GM18526 (cell line): ENCODE measurements around the gene CPA3.

Experiments used
- POLR2A ChIP-seq: IDR thresholded peaks from 3 replicates; pipeline ENCODE4 v1.6.1; 2011; ENCODE audit not compliant: insufficient read length; ENCODE audit errors: extremely low read depth

CPA3 gene

DNA sequence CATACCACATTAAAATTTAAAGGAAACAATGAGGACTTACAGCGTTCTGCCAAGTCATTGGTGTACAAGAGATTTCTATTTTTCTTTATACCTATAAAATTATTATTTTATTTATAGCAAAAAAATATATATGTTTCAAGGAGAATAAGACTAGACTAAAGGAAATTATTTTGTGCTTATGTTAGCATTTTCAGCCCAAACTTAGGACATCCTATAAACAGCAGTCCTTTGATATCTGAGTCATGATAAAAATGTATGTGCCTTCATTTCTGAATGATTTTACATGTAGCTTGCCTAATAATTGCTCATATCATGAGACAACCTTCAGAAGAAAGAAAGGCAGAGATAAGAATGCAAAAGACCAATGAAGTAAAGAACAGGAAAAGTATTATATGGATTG, 16.7 kb upstream of the CPA3 start:
- no peak for TF ChIP-seq POLR2A

DNA sequence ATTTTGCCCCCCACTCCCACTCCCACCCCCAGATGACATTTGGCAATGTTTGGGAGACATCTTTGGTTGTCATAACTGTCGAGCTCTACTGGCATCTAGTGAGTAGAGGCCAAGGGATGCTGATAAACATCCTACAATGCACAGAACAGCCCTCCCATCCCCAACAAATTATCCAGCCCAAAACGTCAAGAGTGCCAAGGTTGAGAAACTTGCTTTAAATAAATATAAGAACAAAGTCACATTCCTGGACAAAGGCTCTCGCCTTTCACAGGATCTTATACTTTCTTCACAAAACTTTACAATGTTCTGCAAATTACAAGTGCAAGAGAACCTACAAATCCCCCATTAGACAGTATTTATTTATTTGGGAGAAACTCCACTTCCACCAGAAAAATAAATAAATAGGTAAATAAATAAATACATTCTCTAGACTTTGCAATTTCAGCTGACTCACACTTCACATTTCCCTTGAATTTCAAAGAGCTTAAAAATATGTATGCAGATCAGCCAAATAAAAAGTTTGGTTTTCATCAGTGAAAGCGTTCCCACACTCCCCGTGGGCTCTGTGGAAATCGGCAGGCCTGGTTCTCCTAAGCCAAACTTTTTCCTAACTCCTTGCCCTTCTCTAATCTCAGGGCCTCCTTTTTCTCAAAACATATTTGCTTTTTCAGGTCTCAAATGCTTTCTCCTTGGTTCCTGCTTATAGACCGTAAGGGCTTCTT, 12.7 kb upstream of the CPA3 start:
- TF ChIP-seq POLR2A: no peak

DNA sequence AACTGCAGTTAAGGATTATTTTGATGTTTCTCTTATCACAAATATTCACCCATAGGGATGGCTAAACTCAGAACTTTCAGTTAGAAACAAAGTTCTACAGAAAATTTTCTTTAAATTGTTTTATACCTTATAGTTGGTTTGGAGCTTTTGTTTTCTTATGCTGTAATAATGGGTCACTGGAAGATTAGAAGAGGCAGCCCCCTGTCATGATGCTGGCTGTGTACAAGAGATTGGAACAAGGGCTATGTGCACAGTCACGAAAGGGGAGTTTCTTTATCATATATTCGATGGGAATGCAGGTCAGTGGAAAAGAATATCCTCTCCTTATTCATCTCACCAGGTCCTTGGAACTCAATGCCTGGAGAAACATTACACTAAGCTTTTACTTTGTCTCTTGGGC, 12.0 kb upstream of the CPA3 start:
- no peak for TF ChIP-seq POLR2A

DNA sequence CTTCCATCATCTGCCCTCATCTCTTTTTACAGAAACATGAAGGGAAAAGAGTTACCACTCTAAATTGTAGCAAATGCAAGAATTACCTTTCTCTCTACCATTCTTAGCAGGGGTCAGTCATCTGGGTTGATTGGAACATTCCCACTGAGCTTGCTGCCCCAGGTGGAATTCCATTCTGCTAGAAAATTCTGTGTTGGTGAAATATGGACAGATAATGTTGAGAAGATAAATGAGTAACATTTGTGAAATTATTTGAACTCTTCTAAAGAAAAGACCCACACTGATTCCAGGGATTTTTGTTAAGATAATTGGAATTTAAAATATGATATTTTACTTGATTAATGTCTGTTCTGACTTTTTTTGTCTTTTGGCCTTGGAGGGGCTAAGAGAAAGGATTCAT, 11.0 kb upstream of the CPA3 start:
- TF ChIP-seq POLR2A: no peak

DNA sequence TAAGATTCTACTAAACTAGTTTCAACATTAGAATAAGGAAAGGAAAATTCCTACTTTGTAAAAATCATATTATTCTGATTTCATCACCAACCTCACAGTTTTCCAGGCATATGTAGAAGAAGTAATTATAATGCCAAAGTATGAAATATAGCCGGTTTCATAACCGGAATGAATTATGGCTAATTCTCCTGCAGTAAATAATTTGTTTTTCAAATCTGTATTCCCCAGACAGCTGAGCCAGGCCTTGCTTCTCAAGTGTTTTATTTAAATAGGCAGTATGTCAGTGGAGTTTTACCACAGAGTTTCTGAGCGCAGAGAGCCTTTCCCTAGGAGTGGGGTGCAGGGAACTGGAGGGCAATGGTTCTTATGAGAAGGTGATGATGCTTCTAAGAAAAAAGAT, 8.7 kb upstream of the CPA3 start:
- no peak for TF ChIP-seq POLR2A

DNA sequence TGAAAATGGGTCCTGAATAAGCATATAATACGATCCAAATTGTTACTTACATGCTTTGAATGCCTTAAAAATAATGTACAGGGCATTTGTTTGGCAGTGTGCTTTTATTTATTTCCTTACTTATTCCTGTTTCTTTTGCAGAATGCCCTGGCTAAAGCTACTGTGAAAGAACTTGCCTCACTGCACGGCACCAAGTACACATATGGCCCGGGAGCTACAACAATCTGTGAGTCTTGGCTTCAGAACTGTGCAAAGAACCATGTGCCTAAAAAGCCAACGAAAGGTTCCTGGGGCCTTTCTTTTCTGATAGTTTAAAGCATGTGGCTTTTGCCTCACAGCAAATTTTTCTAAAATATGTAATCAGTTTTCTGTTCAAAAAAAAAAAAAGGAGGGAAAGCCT, 7.8 kb upstream of the CPA3 start:
- no peak for TF ChIP-seq POLR2A

DNA sequence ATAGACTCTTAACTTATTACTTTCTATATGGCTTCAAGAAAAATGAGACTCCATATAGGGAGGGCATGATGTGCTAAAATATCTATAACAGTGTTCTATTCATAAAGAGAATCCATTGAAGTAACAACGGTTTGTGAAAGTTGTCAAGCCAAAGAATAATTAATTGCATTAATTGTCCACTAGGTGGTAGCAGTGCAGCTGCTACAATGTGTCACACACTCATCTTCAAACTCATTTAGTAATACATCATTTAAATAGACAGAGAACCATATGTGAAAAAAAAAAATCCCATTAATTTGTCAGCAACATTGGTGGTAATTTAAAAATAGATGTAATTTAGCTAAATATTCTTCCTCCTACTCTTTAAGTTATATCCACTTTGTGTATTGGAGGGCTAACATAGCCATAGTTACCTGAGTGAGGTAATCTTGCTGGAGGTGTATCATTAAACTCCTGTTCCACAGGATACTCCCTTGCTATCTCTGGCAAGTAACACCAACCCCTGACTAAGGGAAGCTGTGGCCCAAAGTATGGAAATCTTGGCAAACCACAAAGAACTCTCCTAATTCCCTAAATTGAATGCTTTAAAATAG, 3.7 kb upstream of the CPA3 start:
- no peak for TF ChIP-seq POLR2A

DNA sequence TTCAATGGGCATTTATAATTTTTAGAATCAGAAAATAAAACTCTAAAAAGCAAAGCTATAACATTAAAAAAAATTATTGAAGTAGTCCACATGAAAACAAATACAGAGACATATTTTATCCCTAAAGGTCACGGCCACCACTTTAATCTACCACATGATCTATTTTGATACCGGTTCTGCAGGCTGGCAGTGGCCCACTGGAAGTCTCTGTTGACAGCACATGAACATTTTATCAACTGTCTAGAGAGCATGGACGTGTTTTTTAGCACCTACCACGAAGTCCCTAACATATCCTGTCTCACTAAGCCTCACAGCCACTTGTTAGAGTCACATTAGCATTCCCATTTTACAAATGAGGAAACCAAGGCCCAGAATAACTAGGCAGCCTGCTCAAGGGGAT, 1.8 kb upstream of the CPA3 start:
- TF ChIP-seq POLR2A: no peak

DNA sequence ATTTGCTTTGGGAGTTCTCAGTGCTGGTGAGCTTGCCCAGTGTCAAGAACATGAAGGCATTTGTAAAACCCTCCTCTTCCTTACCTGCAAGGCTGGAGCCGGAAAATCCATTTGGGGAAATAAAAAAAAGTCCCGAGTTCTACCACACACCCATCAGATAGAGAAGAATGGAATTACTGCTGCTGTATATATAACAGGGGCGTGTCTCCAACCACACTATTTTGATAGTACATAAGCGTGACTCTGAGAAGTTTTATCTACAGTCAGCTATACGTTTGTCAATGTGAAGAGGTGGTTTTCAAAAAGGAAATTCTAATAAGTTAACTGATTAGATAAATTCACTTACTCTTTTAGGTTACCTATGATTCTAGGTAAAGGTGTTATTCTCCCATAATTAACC, 1.3 kb upstream of the CPA3 start:
- no peak for TF ChIP-seq POLR2A

DNA sequence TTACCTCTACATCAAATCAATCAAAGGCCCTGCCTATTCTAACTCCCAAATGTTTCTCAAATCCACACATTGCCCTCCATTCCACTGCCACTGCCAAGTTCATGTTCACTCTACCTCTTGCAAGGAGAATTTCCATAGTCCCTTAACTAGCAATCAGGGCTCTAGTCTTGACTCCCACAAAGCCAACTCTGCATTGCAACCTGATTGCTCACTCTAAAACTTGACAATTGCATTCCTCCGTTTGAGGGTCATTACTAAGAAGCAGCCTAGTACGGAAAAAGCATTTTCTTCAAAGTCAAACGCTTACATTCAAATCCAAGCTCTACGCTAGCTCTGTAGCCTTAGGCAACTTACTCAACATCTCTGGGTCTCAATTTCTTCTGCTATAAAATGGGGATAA, 1.2 kb downstream of the CPA3 start:
- TF ChIP-seq POLR2A: no peak

DNA sequence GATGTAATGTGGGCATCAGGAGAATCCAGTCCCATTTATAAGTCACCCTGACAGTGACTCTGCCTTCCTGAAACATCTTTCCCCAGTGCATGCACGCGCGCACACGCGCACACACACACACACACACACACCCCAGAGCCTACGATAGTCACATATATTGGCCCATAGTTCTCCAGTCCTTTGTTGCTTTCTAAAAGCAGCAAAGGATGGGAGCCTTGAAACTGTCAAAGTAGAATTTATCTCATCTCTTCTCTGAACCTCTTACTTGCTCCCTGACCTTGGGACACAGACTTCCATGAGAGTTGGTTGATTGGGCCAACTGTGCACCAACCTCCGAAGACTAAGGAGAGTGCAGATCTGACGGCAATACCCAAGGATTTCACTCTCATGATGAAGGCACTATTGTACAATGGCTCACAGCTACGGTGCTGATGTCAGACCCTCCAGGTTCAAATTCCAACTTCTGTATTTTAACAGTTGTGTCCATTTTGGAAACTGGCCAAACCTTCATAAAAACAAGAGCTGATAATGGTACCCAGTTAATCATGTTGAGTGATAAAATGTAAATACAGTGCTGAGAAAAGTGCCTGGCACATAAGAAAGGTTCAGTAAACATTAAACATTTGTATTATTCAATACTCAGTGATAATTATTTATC, 8.3 kb downstream of the CPA3 start:
- TF ChIP-seq POLR2A: no peak

DNA sequence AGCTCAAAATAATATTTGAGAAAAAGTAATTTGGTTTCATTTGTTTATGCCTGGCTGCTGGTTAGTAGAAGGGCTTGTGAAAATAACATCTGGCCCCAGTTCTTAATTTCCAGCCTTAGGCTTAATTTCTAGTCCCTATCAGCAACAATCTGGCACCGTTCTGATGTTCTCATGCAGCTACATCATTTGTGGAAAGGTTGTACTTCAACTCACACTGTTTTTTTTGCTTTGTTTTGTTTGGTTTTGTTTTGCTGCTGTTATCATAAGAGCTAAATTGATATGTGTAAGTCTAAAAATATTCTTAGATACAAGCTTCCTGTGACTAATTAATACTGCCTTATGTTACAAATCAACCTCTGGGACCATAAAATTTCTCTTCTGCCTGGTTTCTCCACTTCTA, 8.9 kb downstream of the CPA3 start:
- TF ChIP-seq POLR2A: no peak

DNA sequence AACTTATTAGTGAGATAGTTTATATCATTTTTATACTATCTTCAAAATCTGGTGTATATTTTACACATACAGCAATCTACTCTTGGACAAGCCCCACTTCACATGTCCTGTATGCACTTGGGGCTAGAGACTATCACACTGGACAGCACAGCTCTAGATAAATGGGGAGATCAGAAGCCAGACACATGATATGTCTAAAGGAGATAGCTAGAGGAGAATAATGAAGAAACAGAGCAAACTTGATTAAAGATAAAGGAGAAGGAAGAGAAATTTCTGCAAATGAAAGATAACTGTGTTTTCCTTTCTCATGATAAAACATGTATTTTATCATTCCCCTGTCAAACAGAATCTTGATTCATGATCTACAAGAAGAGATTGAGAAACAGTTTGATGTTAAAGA, 13.0 kb downstream of the CPA3 start:
- no peak for TF ChIP-seq POLR2A

DNA sequence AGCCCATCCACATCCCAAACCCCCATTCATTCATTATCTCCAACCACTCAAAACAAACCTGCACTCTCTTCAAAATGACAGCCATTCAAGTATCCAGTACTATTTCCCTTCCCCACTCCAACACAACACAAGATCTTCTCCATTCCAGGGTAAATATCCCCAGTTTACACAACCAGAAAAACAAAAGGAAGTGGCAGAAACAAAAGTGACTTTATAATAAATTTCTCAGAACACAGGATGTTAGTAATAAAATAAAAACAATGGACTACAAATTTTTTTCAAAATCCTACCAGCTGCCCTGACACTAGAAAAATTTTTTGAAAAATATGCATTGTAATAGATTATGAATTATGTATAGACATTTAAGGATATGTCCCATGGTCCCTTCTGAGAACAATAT, 14.2 kb downstream of the CPA3 start:
- TF ChIP-seq POLR2A: no peak

DNA sequence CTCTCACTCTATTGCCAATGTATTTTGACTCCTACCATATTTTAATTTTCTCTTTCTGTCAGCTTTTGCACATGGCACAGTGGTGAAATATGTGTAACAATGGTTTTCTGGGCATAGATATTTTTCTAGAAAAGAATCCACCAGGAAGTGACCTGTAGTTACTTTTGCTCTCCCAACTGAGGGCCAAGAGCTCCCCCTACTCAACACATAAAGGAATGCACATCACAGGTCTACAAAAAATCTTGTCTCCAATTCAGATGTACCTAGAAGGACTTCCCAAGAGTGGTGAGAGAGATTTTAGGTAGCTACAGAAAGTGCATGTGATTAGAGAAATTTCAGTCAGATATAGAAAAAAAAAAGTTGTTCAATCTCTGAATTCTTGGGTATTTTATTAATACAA, 15.6 kb downstream of the CPA3 start:
- no peak for TF ChIP-seq POLR2A

DNA sequence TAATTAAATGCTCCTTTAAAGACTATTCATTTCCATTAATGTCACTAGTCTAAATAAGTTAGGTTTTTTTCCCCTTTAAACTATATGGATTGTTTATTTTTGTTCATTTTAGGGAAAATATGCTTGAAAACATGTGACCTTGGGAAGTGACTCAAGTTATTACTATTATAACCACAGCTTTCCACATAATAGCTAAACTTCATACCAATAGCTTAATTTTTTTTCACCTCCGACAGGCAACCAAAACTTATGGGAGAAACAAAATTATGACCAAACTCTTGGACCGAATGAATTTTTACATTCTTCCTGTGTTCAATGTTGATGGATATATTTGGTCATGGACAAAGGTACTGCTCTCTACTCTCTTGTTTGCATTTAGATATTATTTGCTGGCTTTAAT, 16.2 kb downstream of the CPA3 start:
- no peak for TF ChIP-seq POLR2A

DNA sequence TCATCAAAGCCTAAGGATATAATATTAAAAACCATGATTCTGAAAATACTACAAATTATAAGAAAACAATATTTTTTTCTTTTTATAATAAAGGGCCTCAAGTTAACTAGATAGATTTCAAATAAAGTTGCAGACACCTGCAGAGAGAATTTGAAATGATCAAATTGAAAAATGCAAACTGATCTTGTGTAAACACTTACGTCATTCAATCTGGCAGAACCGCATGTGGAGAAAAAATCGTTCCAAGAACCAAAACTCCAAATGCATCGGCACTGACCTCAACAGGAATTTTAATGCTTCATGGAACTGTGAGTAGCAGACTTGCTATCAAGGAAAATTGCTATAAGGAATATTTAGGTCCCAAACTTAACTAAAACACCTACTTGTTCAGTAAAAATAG, 17.2 kb downstream of the CPA3 start:
- no peak for TF ChIP-seq POLR2A

DNA sequence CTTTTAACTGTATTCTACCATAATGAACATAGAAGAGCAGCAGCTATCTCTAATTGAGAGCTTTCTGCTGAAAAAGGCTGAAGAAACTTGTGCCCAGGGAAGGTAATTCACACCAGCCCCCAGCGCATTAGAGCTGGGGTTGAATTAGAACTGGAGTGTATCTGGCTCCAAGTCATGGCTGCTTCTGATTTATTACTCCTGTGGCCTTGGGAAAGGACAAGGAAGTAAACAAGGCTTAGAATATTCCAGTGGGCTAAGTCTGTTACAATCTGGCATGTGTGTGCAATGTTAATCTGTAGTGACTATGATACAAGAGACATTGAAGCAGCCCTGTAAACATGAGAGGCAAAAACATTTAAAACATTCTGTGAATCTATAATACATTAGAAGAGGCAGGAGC, 18.1 kb downstream of the CPA3 start:
- TF ChIP-seq POLR2A: no peak

DNA sequence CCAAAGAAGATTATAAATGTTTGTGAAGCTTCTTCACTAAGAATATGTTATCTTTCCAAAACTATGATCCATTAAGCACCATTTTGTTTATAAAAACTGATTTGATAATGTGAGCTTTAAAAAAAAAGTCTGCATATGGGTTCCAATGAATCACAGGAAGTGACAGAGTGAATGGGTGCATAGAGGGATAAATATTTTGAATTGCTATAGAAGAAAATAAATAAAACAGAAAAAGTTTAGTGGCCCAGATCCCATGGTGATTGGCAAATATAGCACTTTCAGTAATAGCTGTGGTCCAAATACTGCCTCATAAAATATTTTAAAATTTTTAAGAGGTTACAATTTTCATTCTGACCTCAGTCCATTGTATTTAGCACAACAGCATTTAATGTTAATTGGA, 19.2 kb downstream of the CPA3 start:
- no peak for TF ChIP-seq POLR2A
